OCI-LY1 (cell line): ENCODE data around the gene CENPA.

Source experiments
- H2AFZ ChIP-seq: fragments of 200-600 bp; sonication (generic), shearing (Covaris generic); 2 replicates; pipeline ENCODE4 v1.6.0; 2014; ENCODE audit warnings: antibody characterized with exemption, mild to moderate bottlenecking, low read length
- H3F3A ChIP-seq: fragments of 200-600 bp; sonication (generic), shearing (Covaris generic); 2 replicates; pipeline ENCODE4 v1.6.0; 2014; ENCODE audit warnings: mild to moderate bottlenecking, antibody characterized with exemption, low read length, moderate library complexity; ENCODE audit not compliant: insufficient read depth
- H3K27ac ChIP-seq: fragments of 200-600 bp; sonication (generic); 2 replicates; pipeline ENCODE4 v1.5.1; 2014; ENCODE audit warnings: low read length, mixed run types, mild to moderate bottlenecking, low read depth; ENCODE audit not compliant: poor library complexity, severe bottlenecking
- H3K27me3 ChIP-seq: fragments of 200-600 bp; sonication (generic); 2 replicates; pipeline ENCODE4 v1.6.0; 2014; ENCODE audit warnings: antibody characterized with exemption, mild to moderate bottlenecking, low read length, moderate library complexity; ENCODE audit not compliant: insufficient read depth
- H3K36me3 ChIP-seq: fragments of 200-600 bp; sonication (generic); 2 replicates; pipeline ENCODE4 v1.6.1; 2014; ENCODE audit warnings: mild to moderate bottlenecking, antibody characterized with exemption, low read length, moderate library complexity, mixed read lengths; ENCODE audit not compliant: insufficient read depth
- H3K4me1 ChIP-seq: fragments of 200-600 bp; sonication (generic); 2 replicates; pipeline ENCODE4 v1.5.1; 2014; ENCODE audit warnings: mild to moderate bottlenecking, low read length, moderate library complexity; ENCODE audit not compliant: insufficient read depth, severe bottlenecking
- H3K4me2 ChIP-seq: fragments of 200-600 bp; sonication (generic), shearing (Covaris generic); 2 replicates; pipeline ENCODE4 v1.6.1; 2014; ENCODE audit warnings: low read length
- H3K4me3 ChIP-seq: fragments of 200-600 bp; sonication (generic); 2 replicates; pipeline ENCODE4 v1.5.1; 2014; ENCODE audit warnings: low read length, low read depth, mild to moderate bottlenecking, mixed read lengths; ENCODE audit not compliant: poor library complexity, severe bottlenecking
- H3K79me2 ChIP-seq: fragments of 200-600 bp; shearing (Covaris generic); 2 replicates; pipeline ENCODE4 v1.6.1; 2016; ENCODE audit warnings: mixed run types, low read length, mixed read lengths; ENCODE audit not compliant: insufficient read depth
- H3K9ac ChIP-seq: fragments of 200-600 bp; sonication (generic), shearing (Covaris generic); 2 replicates; pipeline ENCODE4 v1.6.1; 2014; ENCODE audit warnings: mild to moderate bottlenecking, low read length, mixed read lengths
- H3K9me2 ChIP-seq: fragments of 200-600 bp; sonication (generic), shearing (Covaris generic); 2 replicates; pipeline ENCODE4 v1.6.1; 2014; ENCODE audit warnings: low read depth, mild to moderate bottlenecking, low read length, mixed read lengths
- H3K9me3 ChIP-seq: fragments of 200-600 bp; shearing (Covaris generic); 2 replicates; pipeline ENCODE4 v1.6.1; 2014; ENCODE audit warnings: low read length, mixed read lengths
- H4K20me1 ChIP-seq: fragments of 200-600 bp; sonication (generic), shearing (Covaris generic); 2 replicates; pipeline ENCODE4 v1.6.0; 2016; ENCODE audit warnings: mild to moderate bottlenecking, low read length; ENCODE audit not compliant: insufficient read depth
- CTCF ChIP-seq: fragments of 200-600 bp; sonication (generic), shearing (Covaris generic); IDR thresholded peaks from 2 replicates; pipeline ENCODE4 v1.5.1; 2017; ENCODE audit warnings: mild to moderate bottlenecking, antibody characterized with exemption, low read length, moderate library complexity, mixed read lengths
- EZH2 ChIP-seq: fragments of 200-600 bp; sonication (generic), shearing (Covaris generic); IDR thresholded peaks from 2 replicates; pipeline ENCODE4 v1.8.0; 2017; ENCODE audit warnings: borderline replicate concordance, mixed run types, mild to moderate bottlenecking, antibody characterized with exemption, low read length, moderate library complexity, mixed read lengths

The CENPA gene

GRCh38 chr2:26785431-26786206 lies at the start of gene CENPA:
TSS of gene CENPA (plus strand) at chr2:26786056. CDS start at chr2:26786197, 141 bp downstream.
- H3K9me3 ChIP-seq: peaks cover 5% of the 10 kb centered on the region; the same call in 1 of the 2 replicates
- peaks cover 14% of the 10 kb centered on the region for H3K4me1 ChIP-seq
- H3K9ac ChIP-seq: peak within 1 kb of the TSS; percentile 79
- H3K9me2 ChIP-seq: no peaks in the 10 kb centered on the region
- no peak for TF ChIP-seq EZH2
- no peak for TF ChIP-seq CTCF
- H3K4me3 ChIP-seq: peak within 1 kb of the TSS; percentile 75
- H3F3A ChIP-seq: no peaks in the 10 kb centered on the region
- peaks cover 38% of the 10 kb centered on the region for H3K79me2 ChIP-seq
- H3K36me3 ChIP-seq: peaks cover 41% of the 10 kb centered on the region
- no peaks in the 10 kb centered on the region for H4K20me1 ChIP-seq
- peak within 1 kb of the TSS; percentile 42 for H3K27ac ChIP-seq
- no peak within 1 kb of the TSS for H2AFZ ChIP-seq
- no peaks in the 10 kb centered on the region for H3K27me3 ChIP-seq
- H3K4me2 ChIP-seq: peak within 1 kb of the TSS; percentile 69

- Histone ChIP-seq H3K36me3 (no peaks in the 10 kb centered on the region), H3K27ac (no peak overlapping the region), H3K79me2 (no peaks in the 10 kb centered on the region), H3K9me2 (no peaks in the 10 kb centered on the region), H3K4me1 (no peaks in the 10 kb centered on the region), H3K4me2 (no peak overlapping the region), H3F3A (no peaks in the 10 kb centered on the region), H3K9me3 (no peaks in the 10 kb centered on the region), H4K20me1 (no peaks in the 10 kb centered on the region), H3K4me3 (no peak overlapping the region), H2AFZ (no peak overlapping the region), H3K9ac (no peak overlapping the region), H3K27me3 (no peaks in the 10 kb centered on the region; the same call in 1 of the 2 replicates)
- TF ChIP-seq EZH2 (no peak), CTCF (no peak)
These were observed 48.6 kb upstream of the CENPA start for GRCh38 chr2:26737221-26737620.

GRCh38 chr2:26738481-26738880 lies 47.4 kb upstream of the CENPA start:
- H3K4me2 ChIP-seq: no peak overlapping the region
- H3K4me1 ChIP-seq: no peaks in the 10 kb centered on the region
- H4K20me1 ChIP-seq: no peaks in the 10 kb centered on the region
- H3K27me3 ChIP-seq: no peaks in the 10 kb centered on the region; the same call in 1 of the 2 replicates
- H3K79me2 ChIP-seq: no peaks in the 10 kb centered on the region
- H3K27ac ChIP-seq: no peak overlapping the region
- H3K9me3 ChIP-seq: no peaks in the 10 kb centered on the region
- H3K36me3 ChIP-seq: no peaks in the 10 kb centered on the region
- H2AFZ ChIP-seq: no peak overlapping the region
- TF ChIP-seq CTCF (no peak), EZH2 (no peak)
- no peak overlapping the region for H3K4me3 ChIP-seq
- no peaks in the 10 kb centered on the region for H3F3A ChIP-seq
- H3K9ac ChIP-seq: no peak overlapping the region
- no peaks in the 10 kb centered on the region for H3K9me2 ChIP-seq
